ENCODE data around the gene MBLAC1. TPM values are rescaled to one million over a fixed set of nuclear protein-coding genes. Genes with fewer than 3 reads are reported as not detected.
A peak's percentile ranks its signal among the peaks of the same experiment; 100 is the strongest.

Gene MBLAC1
- total RNA-seq, 3 donors from 2014 or later: 2.5 to 4.9 (median 3.2) TPM

- H3K4me1 ChIP-seq (ENCODE audit: low read depth): peaks cover 40% of the 10 kb centered on the region
- no peak overlapping the region for H3K4me3 ChIP-seq
- H3K36me3 ChIP-seq (ENCODE audit: low read depth): no peaks in the 10 kb centered on the region
- no peak for TF ChIP-seq CTCF (IDR thresholded peaks at IDR 0.05)
- ATAC-seq (no peak), DNase-seq (no peak)
- no peaks in the 10 kb centered on the region for H3K9me3 ChIP-seq
- intact Hi-C loops (cut with DNase I, micrococcal nuclease): no loop called here
Observed at GRCh38 chr7:100082978-100083377, 43.8 kb upstream of the MBLAC1 start.

- intact Hi-C loops (cut with DNase I, micrococcal nuclease): no loop called here
- Histone ChIP-seq H3K4me1 (ENCODE audit: low read depth) (peaks cover 20% of the 10 kb centered on the region), H3K4me3 (no peak overlapping the region), H3K9me3 (no peaks in the 10 kb centered on the region), H3K36me3 (ENCODE audit: low read depth) (no peaks in the 10 kb centered on the region)
- no peak for ATAC-seq
- TF ChIP-seq CTCF (IDR thresholded peaks at IDR 0.05): no peak
- no peak for DNase-seq
Observed at GRCh38 chr7:100085515-100085914, 41.3 kb upstream of the MBLAC1 start.

- ATAC-seq (no peak), DNase-seq (no peak)
- Histone ChIP-seq H3K4me3 (no peak overlapping the region), H3K9me3 (no peaks in the 10 kb centered on the region), H3K4me1 (ENCODE audit: low read depth) (peaks cover 12% of the 10 kb centered on the region), H3K36me3 (ENCODE audit: low read depth) (peaks cover 7% of the 10 kb centered on the region)
- intact Hi-C loops (cut with DNase I, micrococcal nuclease): no loop called here
- no peak for TF ChIP-seq CTCF (IDR thresholded peaks at IDR 0.05)
Observed at GRCh38 chr7:100087055-100087750, 39.6 kb upstream of the MBLAC1 start.

GRCh38 chr7:100088095-100088620 is 38.6 kb upstream of the MBLAC1 start:
- DNase-seq (no peak), ATAC-seq (no peak)
- Histone ChIP-seq H3K36me3 (ENCODE audit: low read depth) (peaks cover 7% of the 10 kb centered on the region), H3K9me3 (no peaks in the 10 kb centered on the region), H3K4me3 (no peak overlapping the region), H3K4me1 (ENCODE audit: low read depth) (peaks cover 6% of the 10 kb centered on the region)
- intact Hi-C loops (cut with DNase I, micrococcal nuclease): no loop called here
- no peak for TF ChIP-seq CTCF (IDR thresholded peaks at IDR 0.05)

- no peaks in the 10 kb centered on the region for H3K9me3 ChIP-seq
- H3K4me3 ChIP-seq: peak within 1 kb of the TSS; percentile 82
- TF ChIP-seq CTCF (IDR thresholded peaks at IDR 0.05): no peak
- H3K4me1 ChIP-seq (ENCODE audit: low read depth): peaks cover 6% of the 10 kb centered on the region
- DNase-seq (peak; percentile 90 to 93 (median 93)), ATAC-seq (peak; percentile 94)
- intact Hi-C loops (cut with DNase I, micrococcal nuclease): no loop called here
- H3K36me3 ChIP-seq (ENCODE audit: low read depth): peaks cover 7% of the 10 kb centered on the region
Observed at GRCh38 chr7:100088621-100089457, 37.9 kb upstream of the MBLAC1 start, which contains the start of gene COPS6. TSS of gene COPS6 (plus strand) at chr7:100088969. CDS start at chr7:100088991, 22 bp downstream.

All from mucosa of descending colon (tissue), 3 donors.